ENCODE data around the gene C2orf80.
"Not testable (repeated sequence)": the region's sequence is repeated elsewhere in the genome, so short reads cannot be mapped to it uniquely, and the experiment has no call there.

The C2orf80 gene

GRCh38 chr2:208135794-208136715, 53.8 kb downstream of the C2orf80 start:
- no peak for DNase-seq (ENCODE audit: low read depth)

- no peak for DNase-seq (ENCODE audit: low read depth)
Measured at GRCh38 chr2:208134928-208135586, 54.8 kb downstream of the C2orf80 start.

GRCh38 chr2:208130712-208131110, 59.1 kb downstream of the C2orf80 start:
- no peak for DNase-seq (ENCODE audit: low read depth)

- DNase-seq (ENCODE audit: low read depth) = no peak
Measured at GRCh38 chr2:208129744-208130711, 59.8 kb downstream of the C2orf80 start, which contains the start of gene CRYGC. CRYGC (minus strand) TSS chr2:208129828; CDS start chr2:208129792, 36 bp downstream.

- DNase-seq (ENCODE audit: low read depth) = no peak
Measured at GRCh38 chr2:208128136-208128535, 61.7 kb downstream of the C2orf80 start.

GRCh38 chr2:208127090-208127489, 62.7 kb downstream of the C2orf80 start:
- DNase-seq (ENCODE audit: low read depth) = no peak

- no peak for DNase-seq (ENCODE audit: low read depth)
Measured at GRCh38 chr2:208125251-208125650, 64.6 kb downstream of the C2orf80 start.

- not testable (repeated sequence) for DNase-seq (ENCODE audit: low read depth)
Measured at GRCh38 chr2:208124013-208124715, 65.7 kb downstream of the C2orf80 start, which contains the start of gene CRYGD. CRYGD (minus strand) TSS chr2:208124524; CDS start chr2:208124473, 51 bp downstream.

GRCh38 chr2:208122248-208122647, 67.6 kb downstream of the C2orf80 start:
- no peak for DNase-seq (ENCODE audit: low read depth)

GRCh38 chr2:208118918-208119317, 70.9 kb downstream of the C2orf80 start:
- DNase-seq (ENCODE audit: low read depth) = no peak

- not testable (repeated sequence) for DNase-seq (ENCODE audit: low read depth)
Measured at GRCh38 chr2:208117390-208117789, 72.4 kb downstream of the C2orf80 start.
